ENCODE measurements around the gene SKAP2. TPM values are rescaled to one million over a fixed set of nuclear protein-coding genes. Genes with fewer than 3 reads are reported as not detected.

The SKAP2 gene
- total RNA-seq, 1 donor from 2014 or later: 11.7 TPM

GRCh38 chr7:26718063-26718462 lies 146.3 kb downstream of the SKAP2 start:
- Mint-ChIP-seq H3K27ac (ENCODE audit: unreplicated experiment) (no peak overlapping the region), H3K27me3 (ENCODE audit: unreplicated experiment) (peaks cover 23% of the 10 kb centered on the region), H3K9me3 (ENCODE audit: unreplicated experiment) (no peaks in the 10 kb centered on the region), H3K4me1 (ENCODE audit: unreplicated experiment) (no peaks in the 10 kb centered on the region), H3K36me3 (ENCODE audit: unreplicated experiment) (no peaks in the 10 kb centered on the region), H3K4me3 (ENCODE audit: unreplicated experiment) (no peak overlapping the region)
- TF ChIP-seq CTCF (IDR thresholded peaks at IDR 0.05): no peak
- no peak for DNase-seq (ENCODE audit: extremely low spot score, unreplicated experiment)

- no peak for TF ChIP-seq CTCF (IDR thresholded peaks at IDR 0.05)
- no peaks in the 10 kb centered on the region for H3K4me1 Mint-ChIP-seq (ENCODE audit: unreplicated experiment)
- DNase-seq (ENCODE audit: extremely low spot score, unreplicated experiment): no peak
Observed at GRCh38 chr7:26714438-26714837, 150.0 kb downstream of the SKAP2 start.

GRCh38 chr7:26714006-26714405 lies 150.4 kb downstream of the SKAP2 start:
- no peaks in the 10 kb centered on the region for H3K4me1 Mint-ChIP-seq (ENCODE audit: unreplicated experiment)
- no peak for TF ChIP-seq CTCF (IDR thresholded peaks at IDR 0.05)
- H3K36me3 Mint-ChIP-seq (ENCODE audit: unreplicated experiment): peaks cover 2% of the 10 kb centered on the region
- H3K4me3 Mint-ChIP-seq (ENCODE audit: unreplicated experiment): no peak overlapping the region
- DNase-seq (ENCODE audit: extremely low spot score, unreplicated experiment): no peak
- peaks cover 33% of the 10 kb centered on the region for H3K27me3 Mint-ChIP-seq (ENCODE audit: unreplicated experiment)
- H3K9me3 Mint-ChIP-seq (ENCODE audit: unreplicated experiment): no peaks in the 10 kb centered on the region
- H3K27ac Mint-ChIP-seq (ENCODE audit: unreplicated experiment): no peak overlapping the region

More at GRCh38 chr7:26714438-26714837, 150.0 kb downstream of the SKAP2 start:
- H3K36me3 Mint-ChIP-seq (ENCODE audit: unreplicated experiment): peaks cover 2% of the 10 kb centered on the region
- H3K27ac Mint-ChIP-seq (ENCODE audit: unreplicated experiment): no peak overlapping the region
- H3K27me3 Mint-ChIP-seq (ENCODE audit: unreplicated experiment): peaks cover 33% of the 10 kb centered on the region
- no peak overlapping the region for H3K4me3 Mint-ChIP-seq (ENCODE audit: unreplicated experiment)
- H3K9me3 Mint-ChIP-seq (ENCODE audit: unreplicated experiment): no peaks in the 10 kb centered on the region

GRCh38 chr7:26709210-26709990 lies 155.0 kb downstream of the SKAP2 start:
- H3K27ac Mint-ChIP-seq (ENCODE audit: unreplicated experiment): no peak overlapping the region
- peaks cover 35% of the 10 kb centered on the region for H3K4me1 Mint-ChIP-seq (ENCODE audit: unreplicated experiment)
- H3K36me3 Mint-ChIP-seq (ENCODE audit: unreplicated experiment): peaks cover 2% of the 10 kb centered on the region
- H3K4me3 Mint-ChIP-seq (ENCODE audit: unreplicated experiment): no peak overlapping the region
- no peak for TF ChIP-seq CTCF (IDR thresholded peaks at IDR 0.05)
- H3K27me3 Mint-ChIP-seq (ENCODE audit: unreplicated experiment): peaks cover 13% of the 10 kb centered on the region
- no peaks in the 10 kb centered on the region for H3K9me3 Mint-ChIP-seq (ENCODE audit: unreplicated experiment)
- no peak for DNase-seq (ENCODE audit: extremely low spot score, unreplicated experiment)

- Mint-ChIP-seq H3K9me3 (ENCODE audit: unreplicated experiment) (no peaks in the 10 kb centered on the region), H3K36me3 (ENCODE audit: unreplicated experiment) (no peaks in the 10 kb centered on the region), H3K27me3 (ENCODE audit: unreplicated experiment) (peaks cover 5% of the 10 kb centered on the region), H3K4me1 (ENCODE audit: unreplicated experiment) (peaks cover 44% of the 10 kb centered on the region), H3K4me3 (ENCODE audit: unreplicated experiment) (peak overlapping the region; percentile 16), H3K27ac (ENCODE audit: unreplicated experiment) (peak overlapping the region; percentile 76)
- TF ChIP-seq CTCF (IDR thresholded peaks at IDR 0.05): no peak
- no peak for DNase-seq (ENCODE audit: extremely low spot score, unreplicated experiment)
Observed at GRCh38 chr7:26705567-26705966, 158.8 kb downstream of the SKAP2 start.

Data from osteocyte (in vitro differentiated cells).